ENCODE results near the gene IRX1. TPM values are rescaled to one million over a fixed set of nuclear protein-coding genes. Genes with fewer than 3 reads are reported as not detected.

Gene IRX1
- total and polyA plus RNA-seq, 12 donors: 0.07 TPM; not detected in 11

DNA sequence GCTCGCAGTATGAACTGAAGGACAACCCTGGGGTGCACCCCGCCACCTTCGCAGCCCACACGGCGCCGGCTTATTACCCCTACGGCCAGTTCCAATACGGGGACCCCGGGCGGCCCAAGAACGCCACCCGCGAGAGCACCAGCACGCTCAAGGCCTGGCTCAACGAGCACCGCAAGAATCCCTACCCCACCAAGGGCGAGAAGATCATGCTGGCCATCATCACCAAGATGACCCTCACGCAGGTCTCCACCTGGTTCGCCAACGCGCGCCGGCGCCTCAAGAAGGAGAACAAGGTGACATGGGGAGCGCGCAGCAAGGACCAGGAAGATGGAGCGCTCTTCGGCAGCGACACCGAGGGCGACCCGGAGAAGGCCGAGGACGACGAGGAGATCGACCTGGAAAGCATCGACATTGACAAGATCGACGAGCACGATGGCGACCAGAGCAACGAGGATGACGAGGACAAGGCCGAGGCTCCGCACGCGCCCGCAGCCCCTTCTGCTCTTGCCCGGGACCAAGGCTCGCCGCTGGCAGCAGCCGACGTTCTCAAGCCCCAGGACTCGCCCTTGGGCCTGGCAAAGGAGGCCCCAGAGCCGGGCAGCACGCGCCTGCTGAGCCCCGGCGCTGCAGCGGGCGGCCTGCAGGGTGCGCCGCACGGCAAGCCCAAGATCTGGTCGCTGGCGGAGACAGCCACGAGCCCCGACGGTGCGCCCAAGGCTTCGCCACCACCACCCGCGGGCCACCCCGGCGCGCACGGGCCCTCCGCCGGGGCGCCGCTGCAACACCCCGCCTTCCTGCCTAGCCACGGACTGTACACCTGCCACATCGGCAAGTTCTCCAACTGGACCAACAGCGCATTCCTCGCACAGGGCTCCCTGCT, 3.8 kb downstream of the IRX1 start:
- Histone ChIP-seq H3K4me3 (no peak overlapping the region), H3K9me3 (replicated peaks in 1 of 3) (no peaks in the 10 kb centered on the region), H3K36me3 (replicated peaks in 1 of 2) (no peaks in the 10 kb centered on the region), H3K27ac (no peak overlapping the region), H3K4me1 (replicated peaks in 1 of 2) (peaks cover 0 to 4% of the 10 kb centered on the region in 2 donors), H3K27me3 (peaks cover 90% of the 10 kb centered on the region)
- TF ChIP-seq POLR2A (IDR thresholded peaks at IDR 0.05): no peak
- no peak for TF ChIP-seq CTCF (IDR thresholded peaks at IDR 0.05)
- intact Hi-C loops (cut with DNase I): no loop called here
- DNase-seq: no peak
- 4 to 6% (median 5%) methylated on average over 9 to 86 of the region's 86 CpGs for WGBS, 4 donors

GRCh38 chr5:3600106-3601060, 4.8 kb downstream of the IRX1 start:
- no peak overlapping the region for H3K27ac ChIP-seq
- H3K27me3 ChIP-seq: peaks cover 81% of the 10 kb centered on the region
- H3K4me3 ChIP-seq: no peak overlapping the region
- no peak for TF ChIP-seq CTCF (IDR thresholded peaks at IDR 0.05)
- TF ChIP-seq POLR2A (IDR thresholded peaks at IDR 0.05): no peak
- intact Hi-C loops (cut with DNase I): no loop called here
- H3K36me3 ChIP-seq (replicated peaks in 1 of 2): no peaks in the 10 kb centered on the region
- H3K9me3 ChIP-seq (replicated peaks in 1 of 3): no peaks in the 10 kb centered on the region
- no peak for DNase-seq
- 2 to 12% (median 4%) methylated on average over 17 to 71 of the region's 71 CpGs for WGBS, 4 donors
- peaks cover 0 to under 1% of the 10 kb centered on the region in 2 donors for H3K4me1 ChIP-seq (replicated peaks in 1 of 2)

GRCh38 chr5:3601061-3601710, 5.6 kb downstream of the IRX1 start:
- Histone ChIP-seq H3K4me1 (replicated peaks in 1 of 2) (no peaks in the 10 kb centered on the region), H3K4me3 (no peak overlapping the region), H3K9me3 (replicated peaks in 1 of 3) (no peaks in the 10 kb centered on the region), H3K27ac (no peak overlapping the region), H3K27me3 (peaks cover 83% of the 10 kb centered on the region), H3K36me3 (replicated peaks in 1 of 2) (no peaks in the 10 kb centered on the region)
- DNase-seq: no peak
- TF ChIP-seq CTCF (IDR thresholded peaks at IDR 0.05): no peak
- TF ChIP-seq POLR2A (IDR thresholded peaks at IDR 0.05): no peak
- WGBS, 4 donors: 5 to 10% (median 8%) methylated on average over 22 to 23 of the region's 23 CpGs
- intact Hi-C loops (cut with DNase I): no loop called here
